HepG2 (cell line): ENCODE results near the gene PSMD1. TPM values are rescaled to one million over a fixed set of nuclear protein-coding genes. Genes with fewer than 3 reads are reported as not detected.

Experiments
- ATRX ChIP-seq: sonication (generic); formaldehyde crosslinking; IDR thresholded peaks from 2 replicates; pipeline ENCODE4 v1.4.0; 2020; ENCODE audit warnings: missing genetic modification reagents, borderline replicate concordance
- CEBPG ChIP-seq: IDR thresholded peaks from 2 replicates; pipeline ENCODE4 v1.6.1; 2016
- FOXK1 ChIP-seq: sonication (generic); formaldehyde crosslinking; IDR thresholded peaks from 2 replicates; pipeline ENCODE4 v1.4.0; 2020; ENCODE audit warnings: low read depth, missing genetic modification reagents, borderline replicate concordance
- HOXA7 ChIP-seq: sonication (generic); formaldehyde crosslinking; IDR thresholded peaks from 2 replicates; pipeline ENCODE4 v1.8.1; 2022; ENCODE audit warnings: mild to moderate bottlenecking, missing genetic modification reagents, moderate library complexity
- JARID2 ChIP-seq: sonication (generic); formaldehyde crosslinking; IDR thresholded peaks from 2 replicates; pipeline ENCODE4 v1.8.1; 2023; ENCODE audit warnings: missing genetic modification reagents, inconsistent platforms; ENCODE audit not compliant: insufficient replicate concordance
- KDM5A ChIP-seq: fragments of 200-600 bp; sonication (generic); IDR thresholded peaks from 2 replicates; pipeline ENCODE4 v1.7.0; 2018; ENCODE audit warnings: antibody characterized with exemption, mild to moderate bottlenecking, low read length, borderline replicate concordance
- KDM6A ChIP-seq: IDR thresholded peaks from 2 replicates; pipeline ENCODE4 v1.6.1; 2016; ENCODE audit warnings: low read depth
- PAF1 ChIP-seq: IDR thresholded peaks from 2 replicates; pipeline ENCODE4 v1.6.1; 2016; ENCODE audit warnings: missing genetic modification reagents, missing compliant biosample characterization
- PAXIP1 ChIP-seq: sonication (generic); formaldehyde crosslinking; conservative IDR thresholded peaks from 2 replicates; pipeline ENCODE4 v1.4.0; 2020; ENCODE audit warnings: mild to moderate bottlenecking, missing genetic modification reagents, moderate library complexity
- PRMT3 ChIP-seq: sonication (generic); formaldehyde crosslinking; IDR thresholded peaks from 2 replicates; pipeline ENCODE4 v1.8.1; 2022; ENCODE audit warnings: low read depth, mild to moderate bottlenecking, moderate library complexity, missing genetic modification reagents, borderline replicate concordance
- REST ChIP-seq, 2 experiments: IDR thresholded peaks; 2 replicates each; pipeline ENCODE4 v1.6.1; 2011 to 2012; ENCODE audit warnings: low read length in 2 of 2, borderline replicate concordance in 1 of 2, low read depth in 1 of 2, mild to moderate bottlenecking in 1 of 2, moderate library complexity in 1 of 2
- SOX5 ChIP-seq: IDR thresholded peaks from 2 replicates; pipeline ENCODE4 v1.6.1; 2016; ENCODE audit warnings: borderline replicate concordance
- TBX2 ChIP-seq: sonication (generic); formaldehyde crosslinking; IDR thresholded peaks from 2 replicates; pipeline ENCODE4 v1.5.0; 2020; ENCODE audit warnings: missing genetic modification reagents, mild to moderate bottlenecking, borderline replicate concordance
- TIGD3 ChIP-seq: sonication (generic); formaldehyde crosslinking; IDR thresholded peaks from 2 replicates; pipeline ENCODE4 v1.5.1; 2020; ENCODE audit warnings: mild to moderate bottlenecking, missing genetic modification reagents, borderline replicate concordance
- ZHX1 ChIP-seq: sonication (generic); formaldehyde crosslinking; IDR thresholded peaks from 2 replicates; pipeline ENCODE4 v1.8.1; 2022; ENCODE audit warnings: low read depth, mild to moderate bottlenecking, missing genetic modification reagents
- ZNF597 ChIP-seq: sonication (generic); formaldehyde crosslinking; IDR thresholded peaks from 2 replicates; pipeline ENCODE4 v1.5.0; 2020; ENCODE audit warnings: missing genetic modification reagents
- ZNF605 ChIP-seq: sonication (generic); formaldehyde crosslinking; IDR thresholded peaks from 2 replicates; pipeline ENCODE4 v1.8.0; 2022; ENCODE audit warnings: mild to moderate bottlenecking, missing genetic modification reagents
- polyA plus RNA-seq, 8 experiments: library from polyadenylated mRNA; depleted of rRNA in 3 of 8; stranded (reverse) in 7 of 8; unstranded in 1 of 8; fragments of >200 nt; fragmentation: Illumina TruSeq in 4 of 8; extraction: Trizol in 4 of 8; gene quantifications; 2 replicates each; pipeline versions ENCODE4 v1.2.1 to v1.2.3, GENCODE V29; 2011 to 2016; ENCODE audit warnings: low read depth in 4 of 8, missing spikeins in 1 of 8, mixed read lengths in 1 of 8; ENCODE audit not compliant: insufficient read depth in 1 of 8
- total RNA-seq, 5 experiments: library from RNA; depleted of rRNA; stranded (reverse); fragments of >200 nt; fragmentation: Illumina TruSeq; extraction: Trizol; gene quantifications; 2 replicates each; pipeline ENCODE4 v1.2.3, GENCODE V29; 2016; ENCODE audit warnings: low read depth in 1 of 5

The PSMD1 gene
- total and polyA plus RNA-seq, 2 of the 13 experiments (the other 11 are each of a cell fraction or from before 2014, with no cell fraction given): 136 to 191 TPM

- TF ChIP-seq REST (IDR thresholded peaks at IDR 0.05; ENCODE audit: borderline replicate concordance in 1 of 2, low read depth in 1 of 2, low read length in 2 of 2) (no peak; a peak in 1 of 4 replicates), ZNF605 (CRISPR knock-in tag) (no peak), PAF1 (CRISPR knock-in tag) (no peak), KDM5A (no peak; the same call in 1 of the 2 replicates), TBX2 (CRISPR knock-in tag) (peak; percentile 52; the same call in 1 of the 2 replicates), ATRX (CRISPR knock-in tag) (no peak), PRMT3 (no peak), KDM6A (CRISPR knock-in tag) (no peak), PAXIP1 (CRISPR knock-in tag) (peak; percentile 53), HOXA7 (CRISPR knock-in tag) (no peak), CEBPG (no peak), ZHX1 (CRISPR knock-in tag) (0 out of 2 replicates have a peak, but pooled peaks have one; percentile 26), SOX5 (CRISPR knock-in tag) (0 out of 2 replicates have a peak, but pooled peaks have one; percentile 9), ZNF597 (no peak), TIGD3 (CRISPR knock-in tag) (no peak), JARID2 (CRISPR knock-in tag) (no peak), FOXK1 (no peak)
These were observed 19.4 kb upstream of the PSMD1 start, which contains the start of gene C2orf72 (continued) for GRCh38 chr2:231037202-231037730.
